Neuronal stem cell (in vitro differentiated cells): ENCODE measurements around the gene PSMB11.

Source experiments
- DNase-seq: peaks from one replicate; pipeline ENCODE4 v3.0.0-alpha.2; 2013; ENCODE audit warnings: low spot score
- H2AFZ ChIP-seq: one replicate; pipeline ENCODE4 v1.6.1; 2013; ENCODE audit warnings: mild to moderate bottlenecking, low read length, inconsistent platforms
- H2AK5ac ChIP-seq: 2 replicates; pipeline ENCODE4 v1.6.1; 2013; ENCODE audit warnings: low read depth, mild to moderate bottlenecking, inconsistent platforms, low read length, moderate library complexity, mixed read lengths
- H2BK120ac ChIP-seq: 2 replicates; pipeline ENCODE4 v1.6.1; 2013; ENCODE audit warnings: low read depth, mild to moderate bottlenecking, inconsistent platforms, low read length, moderate library complexity, mixed read lengths
- H2BK12ac ChIP-seq: one replicate; pipeline ENCODE4 v1.6.1; 2013; ENCODE audit warnings: low read length, inconsistent platforms
- H2BK15ac ChIP-seq: 2 replicates; pipeline ENCODE4 v1.6.1; 2013; ENCODE audit warnings: mild to moderate bottlenecking, low read length, inconsistent platforms, mixed read lengths
- H2BK5ac ChIP-seq: one replicate; pipeline ENCODE4 v1.6.1; 2013; ENCODE audit warnings: inconsistent platforms, mild to moderate bottlenecking, low read length, moderate library complexity
- H3K14ac ChIP-seq: one replicate; pipeline ENCODE4 v1.6.1; 2013; ENCODE audit warnings: low read length, inconsistent platforms
- H3K18ac ChIP-seq: 2 replicates; pipeline ENCODE4 v1.6.1; 2013; ENCODE audit warnings: low read length, inconsistent platforms
- H3K23ac ChIP-seq: 2 replicates; pipeline ENCODE4 v1.6.1; 2013; ENCODE audit warnings: low read depth, mild to moderate bottlenecking, mixed read lengths, low read length, inconsistent platforms; ENCODE audit not compliant: poor library complexity
- H3K27ac ChIP-seq: replicated peaks from 3 replicates; pipeline ENCODE4 v1.5.1; 2013; ENCODE audit warnings: low read length, inconsistent platforms
- H3K27me3 ChIP-seq, 3 experiments: 2 replicates each; pipeline ENCODE4 v1.6.1; 2013; ENCODE audit warnings: low read length in 3 of 3, mild to moderate bottlenecking in 2 of 3, inconsistent platforms in 1 of 3, low read depth in 1 of 3, mixed read lengths in 1 of 3, moderate library complexity in 1 of 3; ENCODE audit not compliant: control insufficient read depth in 3 of 3, insufficient read depth in 3 of 3
- H3K36me3 ChIP-seq, 2 donors: replicated peaks in 1 of 2; 2 replicates each; pipeline ENCODE4 v1.6.1; 2013; ENCODE audit warnings: low read length in 2 of 2; ENCODE audit not compliant: control insufficient read depth in 2 of 2, insufficient read depth in 2 of 2
- H3K4ac ChIP-seq: 2 replicates; pipeline ENCODE4 v1.6.1; 2013; ENCODE audit warnings: inconsistent platforms, mild to moderate bottlenecking, low read length, moderate library complexity
- H3K4me1 ChIP-seq, 2 donors: 1 replicate in 1 of 2; 2 replicates in 1 of 2; pipeline ENCODE4 v1.6.1; 2013; ENCODE audit warnings: low read length in 2 of 2, low read depth in 1 of 2; ENCODE audit not compliant: control insufficient read depth in 2 of 2, insufficient read depth in 1 of 2
- H3K4me2 ChIP-seq: one replicate; pipeline ENCODE4 v1.6.1; 2013; ENCODE audit warnings: mild to moderate bottlenecking, low read length, inconsistent platforms; ENCODE audit not compliant: insufficient read depth, poor library complexity, severe bottlenecking
- H3K4me3 ChIP-seq, 2 donors: 2 replicates each; pipeline ENCODE4 v1.5.1; 2013; ENCODE audit warnings: low read length in 2 of 2, mild to moderate bottlenecking in 2 of 2, inconsistent platforms in 1 of 2, moderate library complexity in 1 of 2
- H3K79me1 ChIP-seq: one replicate; pipeline ENCODE4 v1.6.1; 2013; ENCODE audit warnings: low read depth, mild to moderate bottlenecking, inconsistent platforms, low read length, moderate library complexity
- H3K9ac ChIP-seq: one replicate; pipeline ENCODE4 v1.6.1; 2013; ENCODE audit warnings: mild to moderate bottlenecking, low read depth, low read length, inconsistent platforms; ENCODE audit not compliant: poor library complexity
- H3K9me3 ChIP-seq, 2 donors: replicated peaks in 1 of 2; 2 replicates each; pipeline versions ENCODE3 to v1.6.1; 2013; ENCODE audit warnings: low read length in 2 of 2, mild to moderate bottlenecking in 2 of 2, inconsistent platforms in 1 of 2, low read depth in 1 of 2, mixed read lengths in 1 of 2, moderate library complexity in 1 of 2; ENCODE audit not compliant: control insufficient read depth in 2 of 2, insufficient read depth in 1 of 2
- H4K8ac ChIP-seq: one replicate; pipeline ENCODE4 v1.6.1; 2013; ENCODE audit warnings: low read depth, mild to moderate bottlenecking, inconsistent platforms, low read length, moderate library complexity
- H4K91ac ChIP-seq: one replicate; pipeline ENCODE4 v1.6.1; 2013; ENCODE audit warnings: low read length, low read depth, mild to moderate bottlenecking, inconsistent platforms; ENCODE audit not compliant: poor library complexity
- WGBS, 2 donors: extraction: QIAGEN DNeasy Blood & Tissue Kit; methylation state at CpG; one replicate each; pipeline ENCODE4 v1.1.7; 2013; ENCODE audit warnings: missing lambda C conversion rate in 2 of 2, mixed read lengths in 1 of 2; ENCODE audit not compliant: insufficient read length in 2 of 2, insufficient replicate concordance in 1 of 2; ENCODE audit errors: extremely low coverage in 2 of 2; 5-methylcytosine and 5-hydroxymethylcytosine counted together

PSMB11 gene

GRCh38 chr14:23015618-23016017 is 26.4 kb upstream of the PSMB11 start:
- Histone ChIP-seq H3K27ac (no peak overlapping the region), H3K36me3 (no peaks in the 10 kb centered on the region)
- DNase-seq = no peak

GRCh38 chr14:23017091-23017490 is 24.9 kb upstream of the PSMB11 start:
- no peak for DNase-seq
- Histone ChIP-seq H3K4me3 (no peak overlapping the region), H3K36me3 (no peaks in the 10 kb centered on the region), H3K79me1 (no peaks in the 10 kb centered on the region), H2AK5ac (no peak overlapping the region), H4K91ac (no peak overlapping the region), H2BK15ac (no peak overlapping the region), H3K14ac (no peak overlapping the region), H2BK120ac (no peak overlapping the region), H3K9ac (no peak overlapping the region), H3K4ac (no peak overlapping the region), H2AFZ (no peak overlapping the region), H3K27me3 (no peaks in the 10 kb centered on the region), H2BK5ac (no peak overlapping the region), H3K4me1 (peaks cover 0 to 4% of the 10 kb centered on the region in 2 donors), H3K27ac (no peak overlapping the region), H2BK12ac (no peak overlapping the region), H3K9me3 (no peaks in the 10 kb centered on the region), H3K4me2 (no peak overlapping the region), H3K23ac (no peak overlapping the region), H4K8ac (no peak overlapping the region), H3K18ac (no peak overlapping the region)
- WGBS, 2 donors = no CpG with 5 or more reads among the region's 5 CpGs

More at GRCh38 chr14:23015618-23016017, 26.4 kb upstream of the PSMB11 start:
- Histone ChIP-seq H2BK12ac (no peak overlapping the region), H2AFZ (peak overlapping the region; percentile 85), H3K18ac (no peak overlapping the region), H3K23ac (no peak overlapping the region), H2AK5ac (no peak overlapping the region), H2BK15ac (no peak overlapping the region), H3K9ac (no peak overlapping the region), H2BK120ac (no peak overlapping the region), H3K9me3 (no peaks in the 10 kb centered on the region), H3K4me2 (no peak overlapping the region), H2BK5ac (no peak overlapping the region), H3K4me3 (no peak overlapping the region), H3K14ac (no peak overlapping the region), H4K91ac (no peak overlapping the region), H3K79me1 (no peaks in the 10 kb centered on the region), H3K27me3 (no peaks in the 10 kb centered on the region), H4K8ac (no peak overlapping the region), H3K4ac (no peak overlapping the region), H3K4me1 (no peaks in the 10 kb centered on the region)
- WGBS, 2 donors = no CpG with 5 or more reads among the region's 4 CpGs

GRCh38 chr14:23018107-23018506 is 23.9 kb upstream of the PSMB11 start:
- Histone ChIP-seq H4K8ac (no peak overlapping the region), H4K91ac (no peak overlapping the region), H2BK120ac (no peak overlapping the region), H3K27me3 (no peaks in the 10 kb centered on the region), H2BK5ac (no peak overlapping the region), H3K9ac (no peak overlapping the region), H3K9me3 (no peaks in the 10 kb centered on the region), H3K4me2 (no peak overlapping the region), H3K18ac (no peak overlapping the region), H3K4me3 (no peak overlapping the region), H3K4ac (no peak overlapping the region), H2BK12ac (no peak overlapping the region), H3K36me3 (no peaks in the 10 kb centered on the region), H2AK5ac (no peak overlapping the region), H2BK15ac (no peak overlapping the region), H3K23ac (no peak overlapping the region), H3K4me1 (peaks cover 0 to 4% of the 10 kb centered on the region in 2 donors), H3K14ac (no peak overlapping the region), H2AFZ (no peak overlapping the region), H3K27ac (no peak overlapping the region), H3K79me1 (no peaks in the 10 kb centered on the region)
- DNase-seq = no peak

GRCh38 chr14:23020143-23021128 is 21.6 kb upstream of the PSMB11 start:
- Histone ChIP-seq H3K4me1 (peaks cover 2 to 9% of the 10 kb centered on the region in 2 donors), H4K8ac (no peak overlapping the region), H3K4me2 (no peak overlapping the region), H3K23ac (no peak overlapping the region), H2AK5ac (no peak overlapping the region), H3K14ac (no peak overlapping the region), H3K18ac (no peak overlapping the region), H3K4me3 (no peak overlapping the region), H3K9me3 (no peaks in the 10 kb centered on the region), H3K27ac (no peak overlapping the region), H2BK15ac (no peak overlapping the region), H4K91ac (no peak overlapping the region), H3K4ac (no peak overlapping the region), H2BK12ac (no peak overlapping the region), H2BK120ac (no peak overlapping the region), H3K27me3 (no peaks in the 10 kb centered on the region), H3K36me3 (peaks cover 5 to 19% of the 10 kb centered on the region in 2 donors), H3K9ac (no peak overlapping the region), H2BK5ac (no peak overlapping the region), H2AFZ (no peak overlapping the region), H3K79me1 (no peaks in the 10 kb centered on the region)
- WGBS, 2 donors = no CpG with 5 or more reads among the region's 7 CpGs
- DNase-seq = no peak
